GM21737 (cell line): Measurements from ENCODE around the gene NAPA.

Experiments
- ATAC-seq: cut with Tn5 transposase; IDR thresholded peaks from one replicate; pipeline ENCODE4 v1.9.1; 2021; ENCODE audit warnings: mild to moderate bottlenecking, moderate library complexity; ENCODE audit not compliant: unreplicated experiment

NAPA gene

DNA sequence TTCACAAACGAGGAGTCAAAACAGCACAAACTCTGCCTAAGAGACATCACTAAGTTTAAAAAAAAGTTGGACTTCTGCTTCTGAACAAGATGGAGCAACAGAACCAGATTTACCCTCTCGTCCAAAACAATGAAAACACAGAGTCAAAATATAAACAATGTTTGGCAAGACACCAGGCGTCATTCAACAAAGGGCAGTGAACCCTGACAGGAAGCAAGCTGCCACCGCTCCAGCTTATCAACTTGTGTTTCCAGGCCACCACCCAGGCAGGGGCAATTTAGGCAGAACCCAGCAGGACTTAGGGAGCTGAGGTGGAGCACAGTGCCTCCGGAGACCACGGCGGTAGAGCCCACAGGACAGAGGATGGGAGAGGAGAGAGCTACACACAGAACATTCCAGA, 8.6 kb upstream of the NAPA start:
- ATAC-seq = no peak

DNA sequence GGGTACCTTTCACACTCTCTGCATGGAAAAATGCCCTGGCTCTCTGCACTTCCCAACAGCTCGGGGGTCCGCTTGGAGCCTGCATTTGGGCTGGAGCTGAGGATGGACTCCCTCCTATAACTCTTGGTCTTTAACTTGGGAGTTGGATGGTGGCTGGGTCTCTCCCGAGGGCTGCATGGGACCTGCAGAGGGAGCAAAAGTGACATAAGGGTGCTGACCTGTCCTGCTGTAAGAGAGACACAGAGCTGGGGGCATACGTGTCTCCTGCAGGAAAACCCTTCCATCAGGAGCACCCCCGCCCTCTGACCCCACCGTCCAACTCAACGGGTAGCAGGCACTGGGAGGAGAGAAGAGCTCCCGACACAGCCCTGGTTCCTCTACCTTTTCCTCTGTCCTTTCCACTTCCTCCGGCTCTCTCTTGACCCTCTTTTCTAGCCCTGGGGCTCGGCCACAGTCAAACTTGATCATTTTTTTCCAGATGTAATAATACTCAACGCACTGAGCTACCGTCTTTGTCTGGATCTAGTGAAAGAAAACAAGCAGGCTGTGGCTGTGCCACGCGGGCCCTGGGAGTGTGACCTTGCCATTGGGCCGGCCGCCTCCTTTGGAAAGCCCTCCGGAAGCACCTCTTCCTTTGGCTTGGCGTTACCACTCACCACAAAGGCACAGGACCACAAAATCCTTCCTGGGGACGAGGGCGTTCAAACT, 6.8 kb upstream of the NAPA start:
- no peak for ATAC-seq

DNA sequence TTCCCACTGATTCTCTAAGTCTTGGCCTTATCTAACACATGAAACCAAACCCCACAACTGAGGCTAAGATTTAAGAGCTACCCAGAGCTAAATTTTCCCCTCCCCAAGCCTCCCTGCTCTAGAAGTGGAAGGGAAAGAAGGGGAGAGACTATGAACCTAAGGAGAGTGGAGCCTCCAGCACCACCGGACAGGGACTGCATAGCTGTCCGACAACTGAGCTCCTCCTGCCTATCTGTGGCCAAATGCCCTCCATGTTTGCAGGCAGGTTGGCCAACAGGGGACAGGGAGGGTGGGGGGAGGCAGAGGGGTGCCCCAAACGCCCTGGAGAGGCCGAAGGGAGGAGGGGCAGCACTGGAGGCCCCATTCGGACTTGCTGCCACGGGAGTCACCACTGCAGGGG, 6.0 kb upstream of the NAPA start:
- no peak for ATAC-seq

DNA sequence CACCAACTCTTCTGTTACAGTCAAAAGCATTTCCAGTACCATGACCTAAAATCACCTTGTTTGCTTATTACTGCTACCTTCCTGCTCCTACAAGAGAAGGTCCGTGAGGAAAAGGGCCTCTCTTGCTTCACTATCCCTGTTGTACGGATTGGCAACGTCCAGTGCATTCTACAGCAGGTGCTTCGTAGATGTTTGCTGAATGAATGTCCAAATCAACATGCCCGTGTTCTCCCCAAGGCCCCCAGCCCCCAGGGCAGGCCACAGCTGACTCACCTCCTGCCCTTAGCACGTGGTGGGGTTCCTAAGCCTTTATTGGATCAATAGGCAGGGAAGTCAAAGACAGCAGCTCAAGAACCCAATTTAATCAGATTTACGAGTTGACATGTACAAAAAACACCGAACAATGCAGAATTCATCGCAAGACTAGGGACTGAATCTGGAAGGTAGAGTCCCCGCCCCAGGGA, 5.5 kb upstream of the NAPA start:
- no peak for ATAC-seq

DNA sequence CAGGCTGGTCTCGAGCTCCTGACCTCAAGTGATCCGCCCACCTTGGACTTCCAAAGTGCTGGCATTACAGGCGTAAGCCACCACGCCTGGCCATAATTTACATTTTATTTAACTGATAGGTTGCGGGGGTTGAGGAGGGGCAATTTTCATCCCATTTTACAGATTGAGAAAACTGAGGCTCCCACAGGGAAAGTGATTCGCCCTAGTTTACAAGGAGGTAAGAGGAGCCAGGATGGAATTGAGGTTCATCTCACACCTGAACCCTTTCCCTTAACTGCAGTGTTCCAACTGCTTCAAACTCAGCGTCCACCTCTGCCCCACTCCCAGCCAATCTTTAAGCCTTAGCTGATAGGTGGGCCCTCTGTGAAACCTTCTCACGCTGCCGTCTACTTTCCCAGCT, 4.0 kb upstream of the NAPA start:
- no peak for ATAC-seq

DNA sequence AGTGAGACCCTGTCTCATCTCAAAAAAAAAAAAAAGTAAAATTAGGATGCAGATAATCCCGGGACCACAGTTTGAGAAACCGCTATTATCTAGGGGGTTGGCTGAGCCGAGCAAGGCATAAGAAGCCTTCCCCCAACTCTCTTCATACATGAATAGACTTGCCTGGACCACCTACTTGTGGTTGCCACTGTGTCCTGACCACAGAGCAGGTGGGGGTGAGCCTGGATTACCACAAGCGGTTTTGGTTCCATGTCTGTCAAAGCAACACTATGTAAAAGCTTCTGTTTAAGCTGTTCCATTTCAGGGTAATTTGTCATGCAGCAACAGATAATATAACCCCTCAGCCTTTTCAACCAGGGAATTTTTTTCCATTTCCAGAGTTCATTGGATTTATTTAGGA, 3.3 kb upstream of the NAPA start:
- ATAC-seq = no peak

DNA sequence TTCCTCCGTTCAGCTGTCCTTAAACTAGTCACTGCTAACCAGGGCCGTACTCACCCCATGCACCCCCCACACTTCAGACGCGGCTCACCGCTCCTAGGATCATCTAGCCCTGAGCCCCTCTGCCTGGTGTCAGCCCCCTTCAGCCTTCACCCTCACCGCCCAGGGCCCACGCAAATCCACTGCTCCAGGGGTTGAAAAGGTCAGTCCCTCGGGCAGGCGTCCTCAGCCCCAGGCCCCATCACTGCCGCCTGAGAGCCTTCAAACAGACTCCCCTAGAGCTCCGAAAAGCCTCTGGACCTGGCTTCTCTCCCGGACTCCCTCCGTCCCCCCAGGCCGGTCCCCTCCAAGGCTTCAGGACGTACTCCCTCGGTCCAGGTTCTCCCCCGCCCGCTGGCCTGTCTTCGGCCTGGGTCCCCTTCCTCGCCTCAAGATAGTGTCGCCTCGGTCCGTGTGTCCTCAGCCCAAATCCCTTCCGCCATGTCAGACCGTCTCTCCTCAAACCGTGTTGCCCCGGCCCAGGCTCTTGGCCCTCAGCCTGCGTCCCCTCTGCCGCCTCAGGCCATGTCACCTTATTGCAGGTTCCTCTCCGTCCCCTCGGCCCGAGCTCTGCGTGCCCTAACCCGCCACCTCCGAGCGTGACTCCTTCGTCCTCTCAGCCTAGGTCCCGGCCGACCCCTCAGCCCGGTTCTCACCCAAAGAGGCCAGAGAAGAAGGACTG, 553 bp downstream of the NAPA start:
- ATAC-seq = peak; percentile 0

DNA sequence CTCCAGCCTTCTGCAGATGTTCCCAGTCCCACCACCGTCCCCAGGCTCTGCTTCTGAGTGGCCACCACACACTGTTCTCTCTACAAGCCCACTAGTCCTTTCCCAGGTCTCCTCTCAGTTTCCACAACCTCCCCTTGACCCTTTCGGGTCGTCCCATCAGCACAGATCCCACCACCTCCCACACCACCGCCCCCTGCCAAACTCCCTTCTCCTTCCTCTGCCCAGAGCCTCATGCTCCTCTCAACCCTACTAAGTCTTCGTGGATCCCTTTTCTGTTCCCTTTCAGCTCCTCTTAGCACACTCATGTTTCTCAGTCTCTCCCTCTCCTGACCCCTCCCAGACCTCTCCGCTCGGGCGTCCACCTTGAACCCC, 1.9 kb downstream of the NAPA start:
- ATAC-seq = no peak

DNA sequence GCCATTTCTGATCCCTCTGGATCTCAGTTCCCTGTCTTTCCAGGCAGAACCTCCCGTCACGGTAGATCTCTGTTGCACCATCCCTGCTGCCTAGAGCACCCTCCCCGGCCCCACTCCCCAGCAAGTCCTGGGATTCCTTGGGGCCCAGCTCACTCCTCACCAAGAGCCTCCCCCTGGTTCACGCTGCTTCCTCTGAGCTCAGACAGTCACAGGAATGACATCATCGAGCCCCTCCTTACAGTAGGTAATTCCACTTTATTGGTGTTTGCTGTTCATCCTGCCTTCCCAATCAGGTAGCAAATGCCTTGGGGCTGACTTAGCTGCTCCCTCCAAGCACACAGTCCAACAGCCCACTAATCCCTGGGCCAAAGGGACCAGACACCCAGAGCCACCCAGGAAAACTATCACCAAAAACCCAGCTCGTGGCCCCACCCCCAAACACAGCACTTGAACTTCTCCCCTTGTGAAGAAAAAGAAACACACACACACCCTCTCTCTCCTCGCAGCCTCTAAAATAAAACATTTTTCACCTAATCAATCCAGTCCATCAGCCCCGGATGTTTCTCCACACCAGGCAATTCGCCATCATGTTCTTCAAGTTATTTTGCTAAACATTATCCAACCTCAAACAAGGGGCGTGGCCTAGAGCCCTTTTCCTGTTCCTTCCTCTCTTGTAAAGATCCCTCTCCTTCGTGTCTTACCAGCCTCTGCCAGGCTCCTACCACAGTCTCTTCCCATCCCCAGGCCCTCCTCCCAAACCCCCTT, 2.5 kb downstream of the NAPA start:
- ATAC-seq = no peak

DNA sequence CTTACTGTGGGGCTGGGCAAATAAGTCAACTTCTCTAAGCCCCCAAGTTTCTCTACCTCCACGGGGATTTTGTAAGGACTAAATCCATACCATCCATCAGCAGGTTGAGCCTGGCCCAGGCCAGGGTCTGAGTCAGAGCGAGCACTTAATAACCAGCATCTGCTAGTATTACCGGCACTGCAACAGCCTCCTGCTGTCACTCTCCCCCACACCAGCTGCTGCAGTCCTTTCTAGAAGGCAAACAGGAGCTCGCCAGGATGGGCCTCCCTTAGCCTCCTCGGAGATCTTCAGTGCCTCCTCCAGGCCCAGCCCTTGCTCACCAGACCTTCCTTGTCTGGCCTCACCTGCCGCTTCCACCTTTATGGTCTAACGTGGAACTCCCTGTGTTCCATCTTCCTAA, 3.2 kb downstream of the NAPA start:
- no peak for ATAC-seq

DNA sequence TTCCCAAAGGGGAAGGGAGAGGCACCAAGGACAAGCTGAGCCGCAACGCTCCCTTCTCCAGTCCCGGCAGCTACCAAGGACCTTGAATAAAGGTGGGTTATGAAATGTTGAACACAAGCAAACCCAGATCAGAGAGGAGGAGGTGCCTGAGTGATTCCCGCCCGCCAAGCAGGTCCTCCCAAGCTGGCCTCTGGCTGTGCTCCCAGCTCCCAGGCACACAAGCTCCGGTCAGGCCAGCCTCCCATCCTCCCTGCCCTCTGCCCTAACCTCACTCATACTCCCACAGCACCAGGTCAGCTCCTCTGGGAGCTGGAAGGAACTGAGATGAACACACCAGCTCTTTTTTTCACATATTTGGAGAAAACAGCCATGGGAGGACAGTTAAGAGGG, 3.7 kb downstream of the NAPA start:
- no peak for ATAC-seq

DNA sequence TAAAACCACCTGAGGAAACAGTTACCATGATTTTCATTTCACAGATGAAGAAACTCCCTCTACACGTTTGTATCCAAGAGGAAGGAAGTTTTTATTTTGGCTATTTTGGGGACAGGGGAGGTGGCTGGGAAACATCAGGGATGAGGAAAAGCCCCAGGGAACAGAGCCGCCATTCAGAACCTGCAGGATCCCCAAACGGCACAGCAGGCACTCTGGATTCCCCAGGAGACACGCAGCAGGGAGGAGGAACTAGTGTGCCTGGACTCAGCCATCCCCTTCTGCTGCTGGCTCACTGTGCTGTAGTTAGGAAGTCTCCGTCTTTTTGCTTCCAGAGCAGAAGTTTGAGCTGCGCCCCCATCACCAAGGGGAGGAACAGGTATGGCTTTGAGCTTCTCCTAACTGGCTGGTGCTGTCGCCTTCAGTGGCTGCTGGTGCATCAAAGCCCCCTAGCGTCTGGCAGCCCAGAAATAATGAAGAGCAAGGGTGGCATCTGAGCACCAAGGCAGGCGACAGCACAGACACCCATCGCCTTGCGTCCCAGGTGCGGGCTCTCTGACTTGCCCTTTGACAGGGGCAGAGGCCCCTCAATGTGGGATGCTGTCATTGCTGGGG, 4.2 kb downstream of the NAPA start:
- ATAC-seq = no peak

DNA sequence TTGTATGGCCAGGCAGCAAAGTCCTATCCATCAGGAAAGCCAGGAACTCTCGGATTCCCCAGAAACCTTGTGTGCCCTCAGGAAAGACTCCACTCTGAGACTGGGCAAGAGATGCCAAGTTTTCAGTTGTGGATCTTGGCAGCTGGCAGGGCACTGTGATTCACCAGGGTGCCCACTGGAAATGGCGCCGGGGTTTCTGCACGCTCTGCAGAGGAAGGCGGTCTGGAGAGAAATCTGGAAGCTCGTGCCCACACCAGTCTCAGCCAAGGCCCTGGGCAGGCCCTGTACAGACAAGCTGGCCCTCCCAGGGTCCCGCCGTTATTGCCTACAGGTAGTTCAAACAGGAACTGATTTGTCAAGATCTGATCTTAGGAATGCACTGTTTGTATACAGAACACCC, 4.9 kb downstream of the NAPA start:
- no peak for ATAC-seq

DNA sequence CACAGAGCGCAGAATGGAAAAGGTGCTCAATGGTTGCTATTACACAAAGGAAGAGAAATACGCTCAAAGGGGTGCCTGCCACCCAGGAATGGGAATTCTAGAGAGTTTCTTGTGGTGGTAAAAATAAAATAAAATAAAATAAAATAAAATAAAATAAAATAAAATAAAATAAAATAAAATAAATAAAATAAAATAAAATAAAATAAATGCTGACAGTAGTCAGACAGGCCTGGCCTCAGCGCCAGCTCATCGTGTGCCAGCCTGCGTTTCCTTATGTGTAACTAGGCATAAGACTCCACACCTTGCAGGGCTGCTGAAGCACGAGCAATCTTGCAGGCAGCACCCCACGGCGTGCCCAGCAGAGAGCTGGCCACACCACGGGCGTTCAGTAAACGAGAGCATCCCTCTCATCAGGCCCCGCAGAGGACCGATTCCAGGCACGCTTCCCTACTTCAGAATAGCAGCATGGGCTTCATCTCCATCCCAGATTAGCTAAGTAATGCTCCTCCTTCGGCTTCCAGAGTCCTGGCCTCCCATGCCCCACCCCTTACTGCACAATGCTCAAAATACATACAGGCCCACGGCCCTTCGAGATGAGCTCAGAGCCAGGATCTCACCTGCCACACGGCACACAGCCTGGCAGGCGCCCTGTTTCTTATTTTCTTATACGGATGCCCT, 5.6 kb downstream of the NAPA start:
- ATAC-seq = no peak

DNA sequence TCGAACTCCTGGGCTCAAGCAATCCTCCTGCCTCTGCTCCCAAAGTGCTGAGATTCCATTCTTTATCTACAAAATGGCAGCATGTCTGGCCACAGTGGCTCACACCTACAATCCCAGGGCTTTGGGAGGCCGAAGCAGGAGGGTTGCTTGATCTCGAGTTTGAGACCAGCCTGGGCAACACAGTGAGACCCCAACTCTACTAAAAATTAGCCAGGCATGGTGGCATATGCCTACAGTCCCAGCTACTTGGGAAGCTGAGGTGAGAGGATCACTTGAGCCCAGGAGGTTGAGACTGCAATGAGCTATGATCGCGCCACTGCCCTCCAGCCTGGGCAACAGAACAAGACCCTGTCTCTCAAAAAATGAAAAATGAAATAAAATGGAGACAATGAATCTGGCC, 6.1 kb downstream of the NAPA start:
- no peak for ATAC-seq

DNA sequence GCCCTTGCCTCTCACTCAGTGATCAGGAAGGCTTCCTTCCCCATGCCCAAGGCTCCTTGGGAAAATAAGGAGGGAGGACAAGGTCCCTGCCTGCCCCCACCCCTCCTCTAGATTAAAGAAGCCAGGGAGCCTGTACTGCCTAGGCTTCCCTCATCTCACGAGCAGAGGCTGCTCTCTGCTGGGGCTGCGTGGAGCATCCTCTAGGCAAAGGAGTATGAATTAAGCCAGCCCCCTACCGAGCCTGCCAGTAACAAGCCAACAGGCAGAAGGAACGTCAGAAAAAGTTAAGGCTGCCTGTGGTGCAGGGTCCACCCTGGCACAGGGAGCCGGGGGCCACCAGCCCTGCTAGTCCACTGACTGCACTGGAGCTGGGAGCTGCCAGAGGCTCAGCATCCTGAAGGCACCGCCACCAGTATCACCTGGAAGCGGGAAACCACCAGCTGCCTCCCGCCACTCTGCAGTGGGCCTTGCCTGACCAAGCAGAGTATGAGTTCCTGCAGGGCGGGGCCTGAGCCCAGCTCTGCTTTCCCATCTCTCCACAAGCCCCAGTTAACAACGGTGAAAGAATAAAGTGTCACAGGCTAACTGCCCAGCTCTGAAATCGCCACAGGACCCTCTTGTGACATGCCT, 6.8 kb downstream of the NAPA start:
- ATAC-seq = no peak

DNA sequence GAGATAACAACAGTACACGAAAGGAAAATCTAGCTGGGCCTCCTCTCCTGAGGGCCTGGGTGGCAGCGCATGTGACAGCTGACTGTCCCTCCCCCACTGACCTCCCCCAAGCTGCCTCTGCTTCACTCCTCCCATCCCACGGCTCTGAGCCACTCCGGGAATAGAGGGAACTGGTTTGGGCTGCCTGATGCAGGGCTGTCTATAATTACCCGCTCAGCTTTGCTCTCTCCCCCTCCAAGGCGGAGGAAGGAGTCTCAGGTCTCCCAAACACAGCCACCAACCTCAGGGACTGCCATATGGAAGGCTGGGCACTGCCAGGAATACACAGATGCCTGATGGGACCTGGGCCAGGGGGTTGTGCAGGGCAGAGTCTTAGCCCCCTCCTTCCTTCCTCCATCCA, 7.9 kb downstream of the NAPA start:
- ATAC-seq = no peak

DNA sequence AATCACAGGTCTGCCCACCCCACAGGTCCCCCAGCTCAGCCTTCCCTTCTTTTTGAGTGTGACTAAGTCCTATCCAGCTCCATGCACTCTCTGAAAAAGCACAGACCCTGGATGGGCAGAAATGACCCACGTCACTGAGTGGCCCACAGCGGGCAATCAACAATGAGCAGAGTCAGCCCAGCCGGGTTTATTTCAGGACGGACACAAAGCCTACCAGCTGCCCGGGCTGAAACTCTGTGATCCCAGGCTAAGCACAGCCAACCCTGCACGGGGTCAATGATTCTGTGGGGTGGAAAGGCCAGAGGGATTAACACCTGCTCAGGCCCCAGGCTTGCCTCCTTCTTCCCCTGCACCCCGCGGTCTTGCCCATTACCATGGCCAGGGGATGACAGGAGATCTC, 8.4 kb downstream of the NAPA start:
- no peak for ATAC-seq

DNA sequence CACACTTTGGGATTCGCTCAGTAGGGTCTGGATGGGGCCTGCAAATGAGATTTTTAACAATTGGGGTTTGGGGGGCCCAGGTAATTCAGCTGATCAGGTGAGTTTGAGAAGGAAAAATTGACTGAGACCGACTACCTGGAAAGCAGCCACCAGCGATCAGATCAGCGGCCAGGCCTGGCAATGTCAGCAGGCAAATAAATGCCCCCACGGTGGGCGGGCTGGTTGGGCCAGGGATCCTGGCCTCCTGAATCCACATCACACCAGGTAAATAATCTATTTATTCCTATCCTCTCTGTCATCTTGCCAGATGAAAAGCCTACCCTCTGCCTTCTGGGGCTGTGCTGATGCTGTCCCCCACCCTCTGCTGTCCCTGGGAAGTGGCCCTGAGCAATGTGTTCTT, 9.4 kb downstream of the NAPA start:
- no peak for ATAC-seq

DNA sequence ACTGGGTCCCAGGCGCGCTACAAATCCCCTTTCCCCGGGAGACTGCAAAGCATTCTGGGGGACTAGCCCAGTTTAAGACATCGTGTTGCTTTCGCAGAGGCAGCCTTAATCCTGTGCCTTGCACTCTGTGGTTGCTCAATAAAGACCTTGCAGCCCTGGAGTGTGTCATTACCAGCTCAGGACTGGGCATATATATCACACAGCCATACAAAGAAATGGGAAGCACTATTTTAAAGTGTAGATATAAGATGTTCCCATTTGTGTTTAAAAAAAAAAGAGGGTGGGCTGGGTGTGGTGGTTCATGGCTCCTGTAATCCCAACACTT, 11.1 kb downstream of the NAPA start:
- ATAC-seq = no peak
